H1 (cell line): Measurements from ENCODE around the gene RTL9. TPM values are rescaled to one million over a fixed set of nuclear protein-coding genes. Genes with fewer than 3 reads are reported as not detected.

Experiments
- CHD2 ChIP-seq: IDR thresholded peaks from 2 replicates; pipeline ENCODE4 v1.6.1; 2012; ENCODE audit warnings: low read length, improper control_type of control experiment
- polyA plus RNA-seq, 7 experiments: library from polyadenylated mRNA; depleted of rRNA in 3 of 7; stranded (reverse) in 5 of 7; unstranded in 2 of 7; fragments of >200 nt in 5 of 7; fragments of 200-250 nt in 2 of 7; gene quantifications; 1 replicate in 5 of 7; 2 replicates in 1 of 7; 4 replicates in 1 of 7; pipeline versions ENCODE4 v1.2.1 to v1.2.3, GENCODE V29; 2011 to 2013; ENCODE audit warnings: missing spikeins in 2 of 7, mixed read lengths in 2 of 7
- total RNA-seq: library from RNA; stranded (reverse); fragmentation: NEBNext Ultra II Directional; extraction: Animal tissue kit (Norgen Biotek cat#: 25700); gene quantifications from 2 replicates; pipeline ENCODE4 v1.2.1, GENCODE V29; 2021

Gene RTL9
- total and polyA plus RNA-seq, 2 of the 8 experiments (the other 6 are each of a cell fraction or from before 2014, with no cell fraction given): 0.09 to 0.20 TPM

- no peak for TF ChIP-seq CHD2
- TF ChIP-seq, all 59 proteins: peak for 0
Observed at GRCh38 chrX:110374559-110374958, 15.9 kb downstream of the RTL9 start (continued).
